Measurements from ENCODE around the gene SLC8B1.

SLC8B1 gene

DNA sequence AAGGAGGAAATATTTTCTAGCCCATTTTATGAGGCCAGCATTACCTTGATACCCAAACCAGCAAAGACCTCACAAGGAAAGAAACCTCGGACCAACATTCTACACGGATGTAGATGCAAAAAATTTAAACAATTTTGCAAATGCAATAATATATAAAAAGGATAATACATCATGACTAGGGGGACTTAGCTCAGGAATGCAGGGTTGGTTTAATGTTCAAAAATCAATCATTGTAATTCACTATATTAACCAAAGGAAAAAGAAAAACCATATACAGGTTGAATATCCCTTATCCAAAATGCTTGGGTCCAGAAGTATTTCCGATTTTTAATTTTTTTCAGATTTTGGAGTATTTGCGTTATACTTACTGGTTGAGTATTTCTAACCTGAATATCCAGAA, 80.6 kb downstream of the SLC8B1 start:
- Histone ChIP-seq H3K9me3 (peaks cover 0 to 6% (median 0%) of the 10 kb centered on the region in 3 donors), H3K36me3 (peaks cover 7 to 36% (median 26%) of the 10 kb centered on the region in 3 donors), H3K4me1 (peaks cover 0 to 44% (median 25%) of the 10 kb centered on the region in 4 donors), H3K27me3 (no peaks in the 10 kb centered on the region), H3K4me3 (no peak overlapping the region), H3K27ac (no peak overlapping the region)
- TF ChIP-seq CTCF (IDR thresholded peaks at IDR 0.05), result no peak
- DNase-seq, result no peak
- intact Hi-C loops (cut with DNase I; ENCODE audit: low total_unique reads), result no loop called here

DNA sequence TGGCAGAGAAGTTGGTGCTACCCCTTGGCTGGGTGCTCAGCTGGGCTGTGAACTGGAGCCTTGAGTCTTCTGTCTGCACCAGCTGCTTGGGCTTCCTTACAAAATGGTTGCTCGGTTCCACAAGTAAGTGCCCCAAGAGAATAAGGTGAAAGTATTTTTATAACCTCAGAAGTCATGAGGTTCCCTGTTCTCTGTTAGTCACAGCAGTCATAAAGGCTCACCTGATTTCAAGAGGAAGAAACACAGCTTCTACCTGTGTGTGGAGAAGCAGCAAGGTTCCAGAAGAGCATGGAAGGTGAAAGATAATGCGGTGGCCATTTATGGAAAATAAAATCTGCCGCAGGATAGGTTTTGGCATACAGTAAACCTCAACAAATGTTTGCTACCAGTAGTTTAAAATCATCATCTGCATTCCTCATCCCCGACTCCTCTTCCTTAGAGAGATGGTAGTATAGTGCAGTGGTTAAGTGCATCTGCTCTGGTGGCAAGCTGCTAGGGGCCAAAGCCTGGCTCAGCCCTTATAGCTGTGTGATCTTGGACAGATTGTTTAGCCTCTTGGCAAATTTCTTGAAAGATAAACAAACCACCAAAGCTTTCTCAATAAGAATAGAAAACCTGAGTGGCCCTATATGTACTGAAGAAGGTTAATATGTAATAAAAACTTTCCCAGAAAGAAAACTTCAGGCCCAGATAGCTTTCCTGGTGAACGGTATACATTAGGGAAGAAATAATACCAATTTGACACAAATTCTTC, 81.2 kb downstream of the SLC8B1 start:
- Histone ChIP-seq H3K4me1 (peaks cover 0 to 42% (median 23%) of the 10 kb centered on the region in 4 donors), H3K9me3 (peaks cover 0 to 6% (median 0%) of the 10 kb centered on the region in 3 donors), H3K27me3 (no peaks in the 10 kb centered on the region), H3K4me3 (no peak overlapping the region), H3K27ac (no peak overlapping the region), H3K36me3 (peaks cover 7 to 39% (median 26%) of the 10 kb centered on the region in 3 donors)
- no peak for DNase-seq
- intact Hi-C loops (cut with DNase I; ENCODE audit: low total_unique reads), result no loop called here
- no peak for TF ChIP-seq CTCF (IDR thresholded peaks at IDR 0.05)

- Histone ChIP-seq H3K36me3 (peaks cover 7 to 39% (median 27%) of the 10 kb centered on the region in 3 donors), H3K27me3 (no peaks in the 10 kb centered on the region), H3K4me3 (no peak overlapping the region), H3K4me1 (peaks cover 0 to 44% (median 25%) of the 10 kb centered on the region in 4 donors), H3K9me3 (peaks cover 0 to 6% (median 0%) of the 10 kb centered on the region in 3 donors), H3K27ac (peak overlapping the region in 1 of 2 donors; percentile 97)
- intact Hi-C loops (cut with DNase I; ENCODE audit: low total_unique reads), result no loop called here
- DNase-seq, result no peak
- no peak for TF ChIP-seq CTCF (IDR thresholded peaks at IDR 0.05)
Measured at GRCh38 chr12:113252494-113252893, 82.4 kb downstream of the SLC8B1 start.

DNA sequence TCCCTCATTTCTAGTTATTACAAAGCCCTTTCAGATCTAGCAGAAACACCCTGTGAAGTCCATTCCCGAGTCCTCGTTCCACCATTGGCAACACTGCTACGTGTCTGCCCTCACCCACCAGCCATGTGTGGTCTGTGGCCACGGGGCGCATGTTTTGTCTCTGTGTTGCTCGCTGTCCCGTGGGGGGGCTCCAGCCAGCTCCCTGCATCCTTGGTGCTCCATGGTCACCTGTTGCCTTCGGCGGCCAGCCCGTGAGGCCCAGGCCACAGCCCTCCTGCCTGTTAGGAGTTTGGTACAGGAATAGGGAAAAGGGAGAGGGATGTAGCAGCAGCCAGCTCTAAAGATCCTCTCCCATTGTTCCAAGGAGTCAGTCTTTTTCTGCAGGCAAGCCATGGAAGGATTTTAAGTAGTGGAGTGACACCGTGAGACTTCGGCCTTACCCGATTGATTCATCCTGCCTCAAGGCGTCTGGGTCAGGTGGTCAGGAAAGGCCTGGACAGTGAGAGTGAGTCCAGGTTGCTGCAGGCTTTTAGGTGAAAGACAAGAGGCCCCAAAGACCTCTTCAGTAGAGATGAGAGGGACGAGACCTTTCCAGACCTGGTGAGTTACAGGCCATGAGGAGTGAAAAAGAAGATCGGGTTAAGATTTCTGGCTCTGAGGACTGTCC, 83.4 kb downstream of the SLC8B1 start:
- Histone ChIP-seq H3K4me1 (peaks cover 1 to 54% (median 35%) of the 10 kb centered on the region in 4 donors), H3K4me3 (no peak overlapping the region), H3K27ac (peak overlapping the region; percentile 29 to 97), H3K27me3 (no peaks in the 10 kb centered on the region), H3K9me3 (peaks cover 0 to 6% (median 0%) of the 10 kb centered on the region in 3 donors), H3K36me3 (peaks cover 7 to 39% (median 30%) of the 10 kb centered on the region in 3 donors)
- no peak for DNase-seq
- TF ChIP-seq CTCF (IDR thresholded peaks at IDR 0.05), result no peak
- intact Hi-C loops (cut with DNase I; ENCODE audit: low total_unique reads), result no loop called here

DNA sequence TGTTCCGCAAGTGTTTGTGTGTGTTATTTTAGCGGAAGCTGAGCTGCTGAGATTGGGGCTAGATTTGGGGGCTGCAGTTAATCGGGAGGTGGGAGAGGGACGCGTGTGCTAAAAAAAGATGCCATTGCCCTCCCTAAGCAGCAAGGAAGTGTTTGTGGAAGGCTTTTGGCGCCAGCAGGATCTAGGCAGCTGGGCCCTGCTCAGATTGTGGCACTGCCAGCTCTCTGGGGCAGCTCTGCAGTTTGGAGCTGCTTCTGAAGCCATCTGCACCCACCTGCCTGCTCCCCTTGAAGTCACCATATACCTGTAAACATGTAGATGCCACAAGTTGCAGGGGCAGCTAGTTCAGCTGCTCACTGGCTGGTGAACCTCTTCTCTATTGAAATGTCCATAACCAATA, 84.9 kb downstream of the SLC8B1 start:
- H3K27ac ChIP-seq, result peak overlapping the region; percentile 82 to 97
- TF ChIP-seq CTCF (IDR thresholded peaks at IDR 0.05), result no peak
- intact Hi-C loops (cut with DNase I; ENCODE audit: low total_unique reads), result no loop called here
- no peak for DNase-seq
- H3K9me3 ChIP-seq, result peaks cover 0 to 6% (median 0%) of the 10 kb centered on the region in 3 donors
- H3K4me3 ChIP-seq, result no peak overlapping the region
- no peaks in the 10 kb centered on the region for H3K27me3 ChIP-seq
- H3K4me1 ChIP-seq, result peaks cover 3 to 67% (median 46%) of the 10 kb centered on the region in 4 donors
- H3K36me3 ChIP-seq, result peaks cover 7 to 34% (median 30%) of the 10 kb centered on the region in 3 donors
